Activated T-cell treated with anti-CD3 and anti-CD28 coated beads for 24 hours (primary cell): ENCODE results near the gene PHETA1.
"Not testable (repeated sequence)": the region's sequence is repeated elsewhere in the genome, so short reads cannot be mapped to it uniquely, and the experiment has no call there.

Experiments
- DNase-seq: peaks from one replicate; pipeline ENCODE4 v3.0.0-alpha.2; 2020; ENCODE audit warnings: low read depth

The PHETA1 gene

DNA sequence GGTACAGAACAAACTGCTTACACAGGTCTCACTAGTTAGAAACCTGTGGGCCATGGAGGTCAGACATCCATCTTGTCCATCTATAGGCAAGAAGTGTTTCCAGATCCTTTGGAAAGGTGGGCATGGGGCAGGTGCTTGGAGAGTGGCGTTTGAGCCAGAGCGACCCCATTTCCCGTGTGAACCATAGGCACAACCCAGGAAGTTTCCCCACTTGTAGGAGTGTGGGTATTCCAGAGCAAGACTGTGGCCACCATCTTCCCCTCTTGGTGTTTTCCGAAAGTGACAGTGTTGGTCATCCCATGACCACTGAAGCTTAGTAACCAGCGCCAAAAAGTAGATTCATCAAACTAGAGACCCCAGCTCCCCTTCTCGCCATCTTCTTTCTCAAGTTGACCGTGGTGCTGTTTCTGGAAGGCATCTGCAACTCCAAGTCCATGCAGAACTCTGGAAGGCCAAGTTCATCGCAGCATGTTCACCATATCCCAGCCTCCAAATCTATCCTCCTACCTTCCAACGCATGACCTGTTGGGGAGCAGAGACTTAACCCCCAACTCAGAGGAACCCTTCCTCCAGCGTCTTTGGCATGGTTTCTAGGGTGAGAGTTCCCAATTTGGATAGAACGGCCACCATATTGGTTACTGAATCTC lies 19.7 kb downstream of the PHETA1 start:
- DNase-seq, result no peak

DNA sequence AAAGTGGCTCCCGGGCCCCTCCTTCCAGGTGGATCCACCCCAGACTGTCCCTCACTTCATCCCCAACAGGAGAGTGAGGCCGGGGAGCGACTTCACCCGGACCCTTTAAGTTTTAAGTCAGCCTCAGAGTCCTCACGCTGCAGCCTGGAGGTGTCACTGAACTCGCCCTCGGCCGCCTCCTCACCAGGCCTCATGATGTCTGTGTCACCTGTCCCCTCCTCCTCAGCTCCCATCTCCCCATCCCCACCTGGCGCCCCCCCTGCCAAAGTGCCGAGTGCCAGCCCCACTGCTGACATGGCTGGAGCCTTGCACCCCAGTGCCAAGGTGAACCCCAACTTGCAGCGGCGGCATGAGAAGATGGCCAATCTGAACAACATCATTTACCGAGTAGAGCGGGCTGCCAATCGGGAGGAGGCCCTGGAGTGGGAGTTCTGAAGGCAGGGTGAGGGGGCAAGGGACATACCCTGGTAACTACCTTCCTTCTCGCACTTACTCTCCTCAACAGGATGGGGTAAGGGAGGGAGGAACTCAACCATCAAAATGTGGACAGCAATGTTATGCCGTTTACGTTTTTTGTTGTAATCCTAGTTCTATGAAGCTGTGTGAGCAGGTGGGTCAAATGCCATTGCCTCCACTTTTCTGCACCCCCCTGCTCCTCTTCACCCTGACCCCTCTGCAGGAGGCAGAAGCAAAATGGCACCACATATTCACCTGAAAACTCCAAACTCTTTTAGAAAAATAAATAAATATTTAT lies 20.8 kb downstream of the PHETA1 start:
- no peak for DNase-seq

GRCh38 chr12:111344254-111344875 lies 24.5 kb downstream of the PHETA1 start:
- no peak for DNase-seq

DNA sequence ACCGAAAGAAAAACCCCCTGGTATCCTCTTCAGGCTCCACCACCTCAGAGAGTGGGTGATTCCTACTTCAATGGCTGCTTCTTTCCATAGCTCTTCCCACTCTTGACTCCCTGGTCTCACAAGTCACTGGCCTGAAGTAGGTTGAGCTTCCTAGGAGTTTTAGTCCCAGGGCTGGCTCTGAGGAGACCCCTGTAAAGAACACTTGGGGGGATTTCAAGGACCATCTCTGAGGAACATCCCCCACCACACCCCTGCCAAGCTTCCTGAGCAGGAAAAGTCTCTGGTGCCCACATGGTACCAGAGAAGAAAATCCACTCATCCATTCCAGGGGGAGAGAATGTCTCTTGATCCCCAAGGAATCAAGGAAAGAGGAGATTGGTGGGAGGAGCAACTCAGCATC lies 25.7 kb downstream of the PHETA1 start:
- no peak for DNase-seq

GRCh38 chr12:111342376-111342775 lies 26.5 kb downstream of the PHETA1 start:
- no peak for DNase-seq

DNA sequence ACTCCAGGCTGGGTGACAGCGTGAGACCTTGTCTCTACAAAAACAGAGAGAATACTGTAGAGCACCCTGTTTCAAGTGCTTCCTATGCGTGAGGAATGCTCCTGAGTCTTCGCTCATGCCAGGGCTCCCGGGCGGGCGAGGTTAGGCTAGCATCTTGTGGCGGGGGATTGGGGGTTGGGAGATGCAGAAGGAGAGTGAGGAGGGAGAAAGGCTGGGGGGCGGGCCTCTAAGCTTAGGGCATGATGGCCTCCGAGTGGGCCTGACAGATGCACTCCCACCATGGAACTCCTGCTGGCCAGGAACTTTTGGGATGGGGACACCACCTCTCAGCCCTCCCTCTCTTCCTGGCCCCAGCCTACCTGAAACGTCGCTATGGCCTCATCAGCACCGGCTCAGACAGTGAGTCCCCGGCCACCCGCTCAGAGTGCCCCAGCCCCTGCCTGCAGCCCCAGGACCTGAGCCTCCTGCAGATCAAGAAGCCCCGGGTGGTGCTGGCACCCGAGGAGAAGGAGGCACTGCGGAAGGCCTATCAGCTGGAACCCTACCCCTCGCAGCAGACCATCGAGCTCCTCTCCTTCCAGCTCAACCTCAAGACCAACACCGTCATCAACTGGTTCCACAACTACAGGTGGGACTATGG lies 27.3 kb downstream of the PHETA1 start:
- DNase-seq, result no peak

- DNase-seq, result not testable (repeated sequence)
Measured at GRCh38 chr12:111340680-111341079, 28.2 kb downstream of the PHETA1 start.

DNA sequence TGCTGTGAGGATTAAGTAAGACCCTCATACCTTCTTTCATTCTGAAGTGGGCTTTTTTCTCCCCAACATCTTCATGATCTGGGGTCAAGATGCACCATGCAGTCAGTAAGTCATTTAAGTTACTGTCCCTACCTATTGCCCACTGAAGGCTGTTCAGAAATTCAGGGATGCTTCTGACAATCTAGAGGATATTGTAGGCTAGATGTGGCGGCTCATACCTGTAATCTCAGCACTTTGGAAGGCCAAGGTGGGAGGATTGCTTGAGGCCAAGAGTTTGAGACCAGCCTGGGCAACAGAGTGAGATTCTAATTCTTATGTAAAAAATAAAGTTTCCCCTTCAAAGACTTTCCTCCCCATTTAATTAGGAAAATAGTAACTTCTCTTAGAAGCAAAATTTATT lies 28.7 kb downstream of the PHETA1 start:
- DNase-seq, result no peak

DNA sequence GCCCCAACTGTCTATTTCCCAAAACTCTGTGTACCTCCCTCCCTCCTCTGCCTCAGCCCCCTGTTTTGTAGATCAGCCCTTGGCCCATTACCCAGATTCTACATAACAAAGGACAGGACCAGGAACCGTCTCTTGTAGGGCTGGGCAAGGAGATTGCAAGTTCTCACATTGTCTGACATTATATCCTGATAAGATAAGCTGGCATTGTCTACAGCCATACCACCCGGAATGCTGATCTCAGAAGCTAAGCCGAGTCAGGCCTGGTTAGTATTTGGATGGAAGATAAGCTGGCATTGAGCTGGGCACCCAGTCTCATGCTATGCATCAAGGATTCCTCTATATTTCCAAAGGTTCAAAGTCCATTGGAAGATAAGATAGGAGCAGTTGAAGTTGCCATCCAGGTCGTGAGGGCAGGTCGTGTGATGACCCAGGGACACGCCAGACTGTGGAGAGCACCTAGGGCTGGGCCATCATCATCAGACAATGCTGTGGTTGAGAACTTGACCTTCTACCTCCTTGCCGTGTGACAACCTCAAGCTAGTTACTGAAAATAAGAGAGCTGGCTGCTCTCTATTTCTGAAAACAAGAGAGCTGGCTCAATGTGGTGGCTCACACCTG lies 29.5 kb downstream of the PHETA1 start:
- no peak for DNase-seq

DNA sequence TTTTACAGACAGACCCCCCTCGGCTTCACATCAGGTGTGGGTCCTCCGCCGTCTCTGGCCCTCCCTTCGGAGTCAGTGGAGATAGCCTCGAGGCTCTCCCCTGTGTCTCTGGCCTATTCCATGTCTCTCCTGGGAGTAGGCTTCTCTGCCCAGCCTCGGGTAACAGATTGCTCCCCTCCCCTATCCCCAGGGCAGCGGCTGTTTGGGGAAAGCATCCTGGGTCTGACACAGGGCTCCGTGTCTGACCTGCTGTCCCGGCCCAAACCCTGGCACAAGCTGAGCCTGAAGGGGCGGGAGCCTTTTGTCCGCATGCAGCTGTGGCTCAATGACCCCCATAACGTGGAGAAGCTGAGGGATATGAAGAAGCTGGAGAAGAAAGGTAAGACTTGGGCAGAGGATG lies 30.8 kb downstream of the PHETA1 start:
- no peak for DNase-seq

DNA sequence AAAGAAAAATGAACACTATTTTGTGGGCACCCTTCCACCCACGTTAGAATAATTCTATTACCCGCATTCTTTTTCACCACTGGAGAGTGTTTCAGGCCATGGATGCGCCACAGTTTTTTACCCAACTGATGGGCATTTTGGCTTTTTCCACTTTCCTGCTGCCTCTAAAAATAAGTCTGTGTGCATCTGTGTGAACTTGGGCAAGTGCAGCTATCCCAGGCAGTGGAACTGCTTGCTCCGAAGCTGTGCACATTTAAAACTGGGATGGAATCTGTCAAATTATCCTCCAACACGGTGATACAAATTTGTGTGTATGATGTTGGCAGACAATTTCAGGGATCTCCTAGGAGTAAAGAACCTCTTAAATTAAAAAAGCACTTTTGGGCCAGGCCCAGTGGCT lies 31.5 kb downstream of the PHETA1 start:
- DNase-seq, result no peak

GRCh38 chr12:111336411-111336810 lies 32.5 kb downstream of the PHETA1 start:
- not testable (repeated sequence) for DNase-seq

DNA sequence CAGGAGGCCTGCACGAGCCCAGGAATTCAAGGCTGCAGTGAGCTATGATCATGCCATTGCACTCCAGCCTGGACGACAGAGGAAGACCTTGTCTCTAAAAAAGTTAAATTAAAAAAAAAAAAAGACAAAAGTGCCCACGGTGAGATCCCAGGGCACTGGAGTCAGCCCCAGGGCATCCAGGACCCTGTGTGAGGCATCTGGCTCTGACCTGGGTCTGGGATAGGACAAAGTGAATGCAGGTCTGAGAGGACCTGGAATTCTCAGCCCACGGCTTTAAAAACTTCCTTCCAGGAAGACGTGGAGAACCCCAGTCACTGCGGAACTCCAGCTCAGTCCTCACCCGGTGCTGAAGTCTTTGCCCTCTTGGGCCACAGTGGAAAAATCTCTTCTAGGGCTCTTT lies 33.1 kb downstream of the PHETA1 start:
- DNase-seq, result no peak

- not testable (repeated sequence) for DNase-seq
Measured at GRCh38 chr12:111335301-111335700, 33.6 kb downstream of the PHETA1 start.

DNA sequence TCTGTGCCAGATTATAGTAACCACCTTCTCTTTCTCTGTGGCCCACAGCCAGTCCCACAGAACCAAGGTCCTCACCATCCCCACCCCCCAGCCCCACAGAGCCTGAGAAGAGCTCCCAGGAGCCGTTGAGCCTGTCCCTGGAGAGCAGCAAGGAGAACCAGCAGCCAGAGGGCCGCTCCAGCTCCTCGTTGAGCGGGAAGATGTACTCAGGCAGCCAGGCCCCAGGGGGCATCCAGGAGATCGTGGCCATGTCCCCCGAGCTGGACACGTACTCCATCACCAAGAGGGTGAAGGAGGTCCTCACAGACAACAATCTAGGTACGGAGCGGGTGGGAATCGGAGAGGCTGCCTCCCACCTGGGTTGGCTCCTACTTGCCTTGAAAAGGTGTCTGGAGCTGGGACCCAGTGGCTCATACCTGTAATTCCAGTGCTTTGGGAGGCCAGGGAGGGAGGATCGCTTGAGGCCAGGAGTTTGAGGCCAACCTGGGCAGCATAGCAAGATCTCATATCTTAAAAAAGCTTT lies 34.4 kb downstream of the PHETA1 start:
- no peak for DNase-seq

DNA sequence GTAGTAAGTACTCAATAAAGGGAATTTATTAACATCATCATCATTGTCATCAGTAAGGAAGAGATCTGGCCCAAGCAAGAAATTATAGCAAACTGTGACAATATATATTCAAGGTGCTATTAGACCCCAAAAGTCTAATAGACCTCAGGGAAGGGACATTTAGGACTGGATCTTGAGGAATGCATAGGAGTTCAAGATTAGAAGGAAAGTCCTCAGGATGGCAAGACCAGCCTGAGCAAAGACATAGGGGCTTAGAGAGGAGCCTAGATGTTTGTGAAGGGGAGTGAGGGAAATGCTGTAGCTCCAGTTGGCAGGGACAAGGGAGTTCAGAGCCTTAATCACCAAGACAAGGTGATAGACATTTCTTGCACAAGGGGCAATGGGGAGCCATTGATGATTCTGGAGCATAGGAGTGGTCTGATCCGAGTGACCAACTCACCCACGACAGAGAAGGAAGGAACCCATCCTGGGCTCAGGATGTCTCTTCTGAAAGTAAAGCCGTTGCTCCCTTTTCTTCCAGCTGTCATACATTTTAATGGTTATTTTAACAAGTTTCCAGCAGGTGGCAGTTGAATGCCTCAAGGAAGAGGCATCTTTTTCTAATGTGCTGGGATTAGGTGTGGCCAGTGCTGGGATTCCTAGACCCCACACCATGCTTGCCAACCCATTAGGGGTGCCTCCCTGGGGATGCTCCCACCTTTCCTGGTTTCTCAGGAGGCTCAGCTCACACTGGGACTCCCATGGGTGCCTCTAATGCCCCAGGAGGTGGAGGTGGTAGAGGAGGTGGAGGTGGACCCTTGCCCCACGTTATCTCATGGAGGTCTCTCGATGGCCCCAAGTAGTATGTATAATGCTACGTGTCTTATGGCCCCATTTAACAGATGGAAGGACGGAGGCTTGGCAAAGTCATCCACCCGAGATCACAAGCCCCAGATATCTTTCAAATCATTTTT lies 37.8 kb downstream of the PHETA1 start:
- DNase-seq, result no peak

DNA sequence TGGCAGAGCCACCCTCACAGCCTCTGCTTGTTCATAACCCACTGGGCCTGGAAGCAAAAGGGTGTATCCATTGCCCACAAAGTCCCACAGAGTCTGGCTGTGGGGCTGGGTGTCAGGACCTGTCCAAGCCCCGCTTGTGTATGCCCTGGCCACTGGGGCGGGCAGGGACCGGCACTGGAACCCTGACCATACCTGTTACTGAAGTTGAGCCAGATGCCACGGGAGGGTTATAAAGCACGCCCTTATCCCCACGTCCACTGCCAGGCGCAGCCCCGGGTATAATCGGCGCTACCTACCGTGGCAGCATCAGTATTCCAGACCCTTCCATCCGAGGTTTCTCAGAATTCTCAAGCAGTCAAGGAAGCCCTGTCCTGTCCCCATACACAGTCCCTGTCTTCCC lies 40.8 kb downstream of the PHETA1 start:
- DNase-seq, result no peak

DNA sequence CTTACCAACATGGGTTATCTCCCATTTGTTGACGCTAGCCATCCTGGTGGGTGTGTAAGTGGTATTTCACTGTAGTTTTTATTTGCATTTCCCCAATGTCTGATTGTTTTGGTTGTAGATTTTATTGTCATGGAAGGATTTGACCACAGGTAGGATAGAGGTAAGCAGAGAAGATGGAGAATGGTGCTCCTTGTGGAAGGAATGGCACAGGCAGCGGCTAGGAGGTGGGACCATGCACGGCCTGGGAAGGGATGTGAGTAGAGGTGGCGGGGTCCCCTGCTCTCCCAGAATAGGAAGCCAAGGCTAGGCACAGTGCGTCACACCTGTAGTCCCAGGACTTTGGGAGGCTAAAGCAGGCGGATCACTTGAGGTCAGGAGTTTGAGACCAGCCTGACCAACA lies 41.4 kb downstream of the PHETA1 start:
- DNase-seq, result no peak

DNA sequence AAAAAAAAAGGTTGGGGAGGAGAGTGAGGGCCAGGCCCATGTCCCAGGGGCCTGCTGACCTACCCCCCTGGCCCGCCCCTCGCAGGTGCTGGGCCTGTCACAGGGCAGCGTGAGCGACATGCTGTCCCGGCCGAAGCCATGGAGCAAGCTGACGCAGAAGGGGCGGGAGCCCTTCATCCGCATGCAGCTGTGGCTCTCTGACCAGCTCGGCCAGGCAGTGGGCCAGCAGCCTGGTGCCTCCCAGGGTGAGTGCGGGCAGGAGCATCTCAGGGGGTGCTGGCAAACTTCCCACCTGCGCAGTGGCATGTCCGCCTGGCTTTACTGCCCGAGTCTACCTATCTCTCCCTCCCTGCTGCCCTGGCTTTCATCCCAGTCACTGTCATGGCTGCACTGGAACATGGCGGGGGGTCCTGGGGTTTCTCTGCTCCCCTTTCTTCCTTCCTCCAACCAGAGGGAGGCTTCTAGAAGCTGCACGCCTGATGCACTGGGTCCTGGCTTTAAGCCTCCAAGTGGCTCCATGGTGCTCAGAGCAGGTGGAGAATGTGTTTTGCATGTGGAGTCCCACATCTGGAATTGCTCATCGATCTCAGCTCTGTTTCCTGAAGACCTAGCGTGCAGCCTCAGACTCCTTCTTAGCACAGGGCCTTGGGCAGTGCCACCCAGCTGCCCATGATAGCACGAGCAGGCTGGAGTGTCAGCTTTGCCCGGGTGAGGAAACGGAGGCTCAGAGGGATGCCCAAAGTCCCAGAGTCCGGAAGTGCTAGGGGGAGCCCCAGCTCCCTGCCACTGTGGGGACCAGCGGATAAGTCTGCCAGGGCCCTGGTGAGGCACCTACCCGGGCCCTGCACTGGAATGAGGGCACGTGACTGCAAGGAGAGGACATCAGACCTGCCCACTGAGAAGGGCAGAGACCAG lies 46.3 kb downstream of the PHETA1 start:
- no peak for DNase-seq

- DNase-seq, result no peak
Measured at GRCh38 chr12:111321317-111321716, 47.6 kb downstream of the PHETA1 start.
